ENCODE data around the gene DSG2.

DNA sequence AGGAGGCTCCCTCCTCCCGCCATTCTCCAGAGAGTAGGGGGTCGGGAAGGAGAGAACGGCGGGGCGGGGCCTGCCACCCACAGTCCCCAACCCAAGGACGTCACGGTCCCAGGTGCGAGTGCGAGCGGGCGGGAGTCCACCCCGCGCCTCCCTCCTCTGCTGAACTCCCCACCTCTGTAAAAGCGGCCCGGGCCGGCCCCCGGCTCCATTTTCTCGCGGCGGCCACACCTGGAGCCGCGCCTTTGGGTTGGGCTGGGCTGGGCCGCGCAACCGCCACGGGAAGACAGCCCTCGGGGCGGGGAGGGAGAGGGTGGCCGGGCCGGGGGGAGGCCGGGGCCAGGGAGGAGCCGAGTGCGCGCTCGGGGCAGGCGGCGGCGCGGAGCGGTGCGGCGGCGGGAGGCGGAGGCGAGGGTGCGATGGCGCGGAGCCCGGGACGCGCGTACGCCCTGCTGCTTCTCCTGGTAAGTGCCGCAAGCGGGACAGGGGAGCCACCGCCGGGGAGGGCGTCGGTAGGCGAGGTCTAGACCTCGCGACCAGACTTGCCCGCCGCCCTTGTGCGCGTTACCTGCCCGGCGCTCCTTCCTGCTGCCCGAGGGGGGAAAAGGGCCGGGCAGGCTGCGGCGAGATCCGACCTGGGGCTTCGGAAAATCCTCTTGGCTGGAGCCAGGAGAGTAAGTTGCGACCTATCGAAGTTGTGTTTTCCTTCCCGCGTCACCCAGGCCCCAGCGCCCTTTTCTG, at the start of gene DSG2:
- TF ChIP-seq, protein P1, sequence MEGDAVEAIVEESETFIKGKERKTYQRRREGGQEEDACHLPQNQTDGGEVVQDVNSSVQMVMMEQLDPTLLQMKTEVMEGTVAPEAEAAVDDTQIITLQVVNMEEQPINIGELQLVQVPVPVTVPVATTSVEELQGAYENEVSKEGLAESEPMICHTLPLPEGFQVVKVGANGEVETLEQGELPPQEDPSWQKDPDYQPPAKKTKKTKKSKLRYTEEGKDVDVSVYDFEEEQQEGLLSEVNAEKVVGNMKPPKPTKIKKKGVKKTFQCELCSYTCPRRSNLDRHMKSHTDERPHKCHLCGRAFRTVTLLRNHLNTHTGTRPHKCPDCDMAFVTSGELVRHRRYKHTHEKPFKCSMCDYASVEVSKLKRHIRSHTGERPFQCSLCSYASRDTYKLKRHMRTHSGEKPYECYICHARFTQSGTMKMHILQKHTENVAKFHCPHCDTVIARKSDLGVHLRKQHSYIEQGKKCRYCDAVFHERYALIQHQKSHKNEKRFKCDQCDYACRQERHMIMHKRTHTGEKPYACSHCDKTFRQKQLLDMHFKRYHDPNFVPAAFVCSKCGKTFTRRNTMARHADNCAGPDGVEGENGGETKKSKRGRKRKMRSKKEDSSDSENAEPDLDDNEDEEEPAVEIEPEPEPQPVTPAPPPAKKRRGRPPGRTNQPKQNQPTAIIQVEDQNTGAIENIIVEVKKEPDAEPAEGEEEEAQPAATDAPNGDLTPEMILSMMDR (conservative IDR thresholded peaks at IDR 0.05; ENCODE audit: low read depth, low read length): no peak
- TF ChIP-seq, protein P2, sequence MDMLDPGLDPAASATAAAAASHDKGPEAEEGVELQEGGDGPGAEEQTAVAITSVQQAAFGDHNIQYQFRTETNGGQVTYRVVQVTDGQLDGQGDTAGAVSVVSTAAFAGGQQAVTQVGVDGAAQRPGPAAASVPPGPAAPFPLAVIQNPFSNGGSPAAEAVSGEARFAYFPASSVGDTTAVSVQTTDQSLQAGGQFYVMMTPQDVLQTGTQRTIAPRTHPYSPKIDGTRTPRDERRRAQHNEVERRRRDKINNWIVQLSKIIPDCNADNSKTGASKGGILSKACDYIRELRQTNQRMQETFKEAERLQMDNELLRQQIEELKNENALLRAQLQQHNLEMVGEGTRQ (IDR thresholded peaks at IDR 0.05; ENCODE audit: low read depth, low read length): no peak
- TF ChIP-seq CEBPB (IDR thresholded peaks at IDR 0.05; ENCODE audit: low read depth, low read length) (no peak), SMC3 (IDR thresholded peaks at IDR 0.05; ENCODE audit: low read depth, low read length) (no peak), RAD21 (IDR thresholded peaks at IDR 0.05; ENCODE audit: low read length) (no peak), MXI1 (IDR thresholded peaks at IDR 0.05; ENCODE audit: borderline replicate concordance, low read depth, low read length) (no peak)

Data from IMR-90 (cell line).